ENCODE measurements around the gene MADCAM1.

The MADCAM1 gene

DNA sequence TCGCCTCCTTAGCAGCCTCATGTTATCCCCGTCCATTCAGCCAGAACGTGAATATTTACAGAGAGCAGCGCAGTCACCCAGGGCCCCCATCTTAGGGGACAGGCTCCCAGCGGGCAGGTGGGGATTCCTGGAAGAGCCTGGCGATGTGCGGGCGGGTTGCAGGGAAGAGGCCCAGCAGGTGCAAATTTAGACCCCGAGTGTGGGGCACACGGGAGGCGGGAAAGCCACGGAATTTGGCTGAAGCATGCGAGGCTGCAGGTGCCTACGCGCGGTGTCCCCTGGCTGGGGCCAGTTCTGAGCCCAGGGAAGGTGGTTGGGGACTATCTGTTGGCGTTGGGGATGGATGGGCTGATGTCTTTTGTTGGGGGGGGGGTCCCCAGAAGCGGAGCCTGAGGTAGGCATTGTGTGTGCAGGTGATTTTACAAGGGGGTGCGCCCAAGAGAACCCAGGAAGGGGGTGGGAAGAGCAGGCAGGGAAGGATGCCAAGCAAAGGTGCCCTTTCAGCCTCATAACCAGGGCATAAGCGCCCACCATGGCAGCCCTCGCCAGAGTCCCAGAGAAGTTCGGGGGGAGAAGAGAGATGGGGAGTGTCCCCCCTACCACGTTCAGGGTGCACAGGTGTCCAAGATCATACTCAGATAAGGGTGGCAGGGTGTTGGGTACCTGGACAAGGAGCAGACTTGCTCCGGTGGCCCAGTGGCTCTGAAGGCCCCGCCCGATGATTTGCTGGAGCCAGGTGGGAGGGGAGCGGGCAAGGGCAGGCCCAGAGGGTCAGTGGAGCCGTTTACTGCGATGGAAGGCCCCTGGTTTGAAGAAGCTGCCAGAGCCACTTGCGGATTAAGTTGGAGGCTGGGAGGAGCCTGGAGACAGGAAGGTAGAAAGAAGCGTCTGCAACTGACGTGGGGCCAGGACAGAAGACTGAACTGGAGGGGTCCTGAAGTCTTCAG lies 12.2 kb downstream of the MADCAM1 start:
- no peak for DNase-seq (ENCODE audit: low read depth)

- peak; percentile 76 for DNase-seq (ENCODE audit: low read depth)
Observed at GRCh38 chr19:510606-511100, 14.4 kb downstream of the MADCAM1 start.

GRCh38 chr19:511101-511851 lies 15.0 kb downstream of the MADCAM1 start:
- DNase-seq (ENCODE audit: low read depth): peak; percentile 93

GRCh38 chr19:512547-513365 lies 16.5 kb downstream of the MADCAM1 start:
- no peak for DNase-seq (ENCODE audit: low read depth)

DNA sequence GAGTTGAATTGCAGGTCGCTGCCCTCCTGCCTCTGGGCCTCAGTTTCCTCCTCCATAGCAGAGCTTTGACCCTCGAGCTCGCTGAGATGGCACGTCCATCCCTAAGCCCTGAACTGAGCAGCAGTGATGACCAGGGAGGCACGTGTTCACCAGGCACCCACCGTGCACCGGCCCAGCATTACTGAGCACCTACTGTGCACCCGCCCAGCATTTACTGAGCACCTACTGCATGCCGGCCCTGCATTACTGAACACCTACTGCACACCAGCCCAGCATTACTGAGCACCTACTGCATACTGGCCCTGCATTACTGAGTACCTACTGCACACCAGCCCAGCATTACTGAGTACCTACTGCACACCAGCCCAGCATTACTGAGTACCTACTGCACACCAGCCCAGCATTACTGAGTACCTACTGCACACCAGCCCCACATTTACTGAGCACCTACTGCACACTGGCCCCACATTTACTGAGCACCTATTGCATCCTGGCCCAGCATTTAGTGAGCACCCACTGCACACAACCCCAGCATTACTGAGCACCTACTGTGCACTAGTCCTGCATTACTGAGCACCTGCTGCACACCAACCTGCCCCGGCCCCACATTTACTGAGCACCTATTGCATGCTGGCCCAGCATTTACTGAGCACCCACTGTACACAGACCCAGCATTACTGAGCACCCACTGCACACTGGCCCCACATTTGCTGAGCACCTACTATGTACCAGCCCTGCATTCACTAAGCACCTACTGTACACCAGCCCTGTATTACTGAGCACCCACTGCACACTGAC lies 17.3 kb downstream of the MADCAM1 start:
- no peak for DNase-seq (ENCODE audit: low read depth)

DNA sequence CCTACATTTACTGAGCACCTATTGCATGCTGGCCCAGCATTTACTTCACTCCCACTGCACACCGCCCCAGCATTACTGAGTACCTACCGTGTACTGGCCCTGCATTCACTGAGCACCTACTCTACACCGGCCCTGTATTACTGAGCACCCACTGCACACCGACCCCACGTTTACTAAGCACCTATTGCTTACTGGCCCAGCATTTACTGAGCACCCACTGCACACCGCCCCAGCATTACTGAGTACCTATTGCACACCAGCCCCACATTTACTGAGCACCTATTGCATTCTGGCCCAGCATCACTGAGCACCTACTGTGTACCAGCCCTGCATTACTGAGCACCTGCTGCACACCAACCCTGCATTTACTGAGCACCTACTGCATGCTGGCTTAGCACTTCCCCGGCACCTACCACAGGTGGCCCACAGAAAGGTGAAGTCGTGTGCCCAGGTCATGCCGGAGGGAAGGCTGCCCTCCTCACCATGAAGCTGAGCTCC lies 17.9 kb downstream of the MADCAM1 start:
- no peak for DNase-seq (ENCODE audit: low read depth)

DNA sequence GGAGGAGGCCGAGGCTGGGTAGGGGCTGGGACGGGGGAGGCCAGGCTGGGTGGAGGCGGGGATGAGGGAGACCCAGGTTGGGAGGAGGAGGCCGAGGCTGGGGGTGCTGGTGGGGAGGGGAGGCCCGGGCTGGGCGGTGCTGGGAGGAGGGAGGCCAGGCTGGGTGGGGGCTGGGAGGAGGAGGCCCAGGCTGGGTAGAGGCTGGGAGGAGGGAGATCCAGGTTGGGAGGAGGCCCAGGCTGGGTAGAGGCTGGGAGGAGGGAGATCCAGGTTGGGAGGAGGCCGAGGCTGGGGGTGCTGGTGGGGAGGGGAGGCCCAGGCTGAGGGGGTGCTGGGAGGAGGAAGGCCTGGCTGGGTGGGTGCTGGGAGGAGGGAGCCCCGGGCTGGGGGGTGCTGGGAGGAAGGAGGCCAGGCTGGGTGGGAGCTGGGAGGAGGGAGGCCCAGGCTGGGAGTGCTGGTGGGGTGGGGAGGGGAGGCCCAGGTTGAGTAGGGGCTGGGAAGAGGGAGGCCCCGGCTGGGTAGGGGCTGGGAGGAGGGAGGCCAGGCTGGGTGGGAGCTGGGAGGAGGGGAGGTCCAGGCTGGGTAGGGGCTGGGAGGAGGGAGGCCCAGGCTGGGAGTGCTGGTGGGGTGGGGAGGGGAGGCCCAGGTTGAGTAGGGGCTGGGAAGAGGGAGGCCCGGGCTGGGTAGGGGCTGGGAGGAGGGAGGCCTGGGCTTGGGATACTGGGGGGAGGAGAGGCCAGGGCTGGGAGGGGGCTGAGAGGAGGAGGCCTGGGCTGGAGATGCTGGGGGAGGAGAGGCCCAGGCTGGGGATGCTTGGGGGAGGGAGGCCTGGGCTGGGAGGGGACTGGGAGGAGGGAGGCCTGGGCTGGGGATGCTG lies 21.7 kb downstream of the MADCAM1 start:
- DNase-seq (ENCODE audit: low read depth): no peak

- DNase-seq (ENCODE audit: low read depth): peak; percentile 27
Observed at GRCh38 chr19:518598-519231, 22.4 kb downstream of the MADCAM1 start.

- DNase-seq (ENCODE audit: low read depth): no peak
Observed at GRCh38 chr19:519449-519865, 23.2 kb downstream of the MADCAM1 start.

GRCh38 chr19:522726-523125 lies 26.4 kb downstream of the MADCAM1 start:
- no peak for DNase-seq (ENCODE audit: low read depth)

DNA sequence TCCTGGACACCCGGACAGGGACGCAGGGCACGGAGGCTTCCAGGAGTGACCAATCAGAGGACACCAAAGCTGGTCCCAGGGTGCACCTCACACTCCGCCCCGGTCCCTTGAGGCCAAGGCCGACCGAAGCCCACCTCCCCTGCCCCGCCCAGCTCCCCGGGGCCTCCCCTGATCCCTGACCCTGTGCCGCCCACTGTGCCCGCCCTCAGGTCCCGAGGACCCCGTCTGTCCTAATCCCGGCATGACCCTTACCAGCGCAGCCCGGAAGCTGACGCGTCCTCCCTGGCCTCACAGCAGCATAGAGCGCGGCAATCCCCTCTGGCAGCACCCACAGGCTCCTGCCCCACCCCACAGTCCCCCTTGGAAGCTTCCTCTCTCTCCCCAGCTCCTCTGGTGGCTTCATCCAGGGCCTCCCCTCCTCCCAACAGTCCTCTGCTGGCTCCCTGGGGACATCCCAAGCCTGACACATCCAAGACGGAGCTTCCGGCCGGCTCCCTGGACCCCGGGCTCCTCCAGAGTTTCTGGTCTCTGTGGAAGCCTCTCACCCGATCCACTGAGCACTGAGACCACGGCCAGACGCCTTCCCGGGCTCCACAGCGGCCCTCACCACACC lies 27.9 kb downstream of the MADCAM1 start:
- no peak for DNase-seq (ENCODE audit: low read depth)

DNA sequence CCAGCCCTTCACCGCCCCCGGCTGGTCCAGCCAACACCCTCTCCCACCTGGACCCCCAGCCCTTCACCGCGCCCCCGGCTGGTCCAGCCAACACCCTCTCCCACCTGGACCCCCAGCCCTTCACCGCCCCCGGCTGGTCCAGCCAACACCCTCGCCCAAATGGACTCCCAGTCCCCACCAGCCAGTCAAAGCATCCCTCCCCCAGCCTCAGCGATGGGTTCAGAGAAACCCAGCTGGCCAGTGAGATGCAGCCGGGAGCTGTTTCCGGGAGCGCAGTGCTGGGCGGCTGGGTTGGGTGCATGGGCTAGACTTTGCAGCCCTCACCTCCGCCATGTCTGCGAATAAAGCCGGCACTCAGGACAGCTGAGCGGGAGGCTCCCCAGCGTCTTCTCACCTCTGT lies 28.7 kb downstream of the MADCAM1 start:
- DNase-seq (ENCODE audit: low read depth): no peak

GRCh38 chr19:525857-526419 lies 29.7 kb downstream of the MADCAM1 start:
- no peak for DNase-seq (ENCODE audit: low read depth)

- DNase-seq (ENCODE audit: low read depth): no peak
Observed at GRCh38 chr19:530134-531008, 34.1 kb downstream of the MADCAM1 start.

DNA sequence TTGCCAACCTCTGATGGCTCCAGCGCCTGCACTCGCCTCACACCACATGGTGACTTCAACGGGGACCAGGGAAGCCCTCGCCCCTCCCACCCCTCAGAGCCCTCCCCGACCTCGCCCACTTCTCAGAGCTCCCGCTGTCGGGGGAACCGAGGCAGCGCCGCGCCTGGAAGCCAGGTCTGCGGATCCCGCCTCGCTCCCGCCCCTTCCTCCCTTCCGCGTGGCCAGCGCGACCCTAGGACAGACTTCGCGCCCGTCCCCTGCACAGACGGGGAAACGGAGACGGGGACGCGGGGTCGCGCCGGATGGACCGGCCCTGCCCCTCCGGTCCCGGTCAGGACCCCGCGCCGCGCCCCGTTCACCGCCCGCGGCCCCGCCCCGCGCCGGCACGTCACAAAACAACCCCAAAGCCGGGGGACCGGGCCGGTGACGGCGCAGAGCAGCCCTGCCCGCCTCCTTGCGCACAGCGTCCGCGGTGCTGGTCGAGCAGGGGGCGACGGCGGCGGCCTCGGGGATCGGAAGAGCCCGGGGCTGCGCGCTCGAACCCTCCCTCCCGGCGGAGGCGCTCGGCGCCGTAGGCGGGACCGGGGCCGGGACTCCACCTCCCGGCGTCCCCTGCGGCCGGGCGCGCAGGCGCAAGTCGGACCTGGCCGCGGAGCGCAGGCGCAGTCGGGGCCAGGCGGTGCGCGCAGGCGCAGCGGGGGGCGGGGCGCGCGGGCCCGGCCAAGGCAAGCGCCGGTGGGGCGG lies 34.9 kb downstream of the MADCAM1 start:
- DNase-seq (ENCODE audit: low read depth): peak; percentile 74

DNA sequence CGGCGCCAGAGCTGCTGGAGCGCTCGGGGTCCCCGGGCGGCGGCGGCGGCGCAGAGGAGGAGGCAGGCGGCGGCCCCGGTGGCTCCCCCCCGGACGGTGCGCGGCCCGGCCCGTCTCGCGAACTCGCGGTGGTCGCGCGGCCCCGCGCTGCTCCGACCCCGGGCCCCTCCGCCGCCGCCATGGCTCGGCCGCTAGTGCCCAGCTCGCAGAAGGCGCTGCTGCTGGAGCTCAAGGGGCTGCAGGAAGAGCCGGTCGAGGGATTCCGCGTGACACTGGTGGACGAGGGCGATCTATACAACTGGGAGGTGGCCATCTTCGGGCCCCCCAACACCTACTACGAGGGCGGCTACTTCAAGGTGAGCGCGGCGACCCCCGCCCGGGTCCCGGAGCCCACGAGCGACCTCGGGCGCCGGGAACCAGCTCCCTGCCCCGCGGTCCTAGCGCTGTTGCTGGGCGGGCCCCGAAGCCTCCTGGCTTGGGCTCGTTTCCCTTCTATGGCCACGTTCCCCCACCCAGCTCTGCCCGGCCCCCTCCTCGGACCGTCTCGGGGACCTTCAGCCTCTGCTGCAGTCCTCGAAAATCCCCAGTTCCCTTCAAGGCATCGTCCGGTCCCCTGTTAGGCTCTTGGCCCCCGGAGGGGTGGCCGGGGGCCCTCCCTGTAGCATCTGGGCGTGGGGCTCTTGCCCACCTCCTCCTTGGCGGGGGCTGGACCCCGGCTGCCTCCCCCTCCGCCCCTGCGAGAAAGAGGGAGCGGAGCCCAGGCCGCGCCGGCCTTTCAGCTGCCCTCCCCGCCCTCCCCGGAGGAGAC lies 35.7 kb downstream of the MADCAM1 start, which contains the start of gene CDC34:
Gene CDC34 (plus strand): TSS at position 8 of the 808 bp plus-strand sequence. CDS start 172 bp downstream, at position 180.
- no peak for DNase-seq (ENCODE audit: low read depth)

Data from T-helper 22 cell (primary cell).